Kidney epithelial cell (primary cell): Measurements from ENCODE around the gene UNC45B. TPM values are rescaled to one million over a fixed set of nuclear protein-coding genes. Genes with fewer than 3 reads are reported as not detected.

ENCODE experiments used
- DNase-seq: peaks from one replicate; pipeline ENCODE4 v3.0.0-alpha.2; 2010; ENCODE audit warnings: low read depth
- H3K27me3 ChIP-seq: 2 replicates; pipeline ENCODE4 v1.6.0; 2011; ENCODE audit warnings: low read length; ENCODE audit not compliant: control insufficient read depth, insufficient read depth
- H3K36me3 ChIP-seq: 2 replicates; pipeline ENCODE4 v1.5.1; 2011; ENCODE audit warnings: low read length; ENCODE audit not compliant: control insufficient read depth, insufficient read depth
- H3K4me3 ChIP-seq: 2 replicates; pipeline ENCODE4 v1.5.1; 2011; ENCODE audit warnings: low read depth, mild to moderate bottlenecking, control low read depth, low read length
- total RNA-seq: library from RNA; depleted of rRNA; stranded (reverse); fragments of >200 nt; gene quantifications from 2 replicates; pipeline ENCODE4 v1.2.3, GENCODE V29; 2015
- TF ChIP-seq, protein P1 (sequence below): IDR thresholded peaks from 2 replicates; pipeline ENCODE4 v1.5.1; 2011; ENCODE audit warnings: mild to moderate bottlenecking, moderate library complexity, low read length, control low read depth, inconsistent platforms; ENCODE audit not compliant: insufficient read depth, poor library complexity, severe bottlenecking

Gene UNC45B, protein sequence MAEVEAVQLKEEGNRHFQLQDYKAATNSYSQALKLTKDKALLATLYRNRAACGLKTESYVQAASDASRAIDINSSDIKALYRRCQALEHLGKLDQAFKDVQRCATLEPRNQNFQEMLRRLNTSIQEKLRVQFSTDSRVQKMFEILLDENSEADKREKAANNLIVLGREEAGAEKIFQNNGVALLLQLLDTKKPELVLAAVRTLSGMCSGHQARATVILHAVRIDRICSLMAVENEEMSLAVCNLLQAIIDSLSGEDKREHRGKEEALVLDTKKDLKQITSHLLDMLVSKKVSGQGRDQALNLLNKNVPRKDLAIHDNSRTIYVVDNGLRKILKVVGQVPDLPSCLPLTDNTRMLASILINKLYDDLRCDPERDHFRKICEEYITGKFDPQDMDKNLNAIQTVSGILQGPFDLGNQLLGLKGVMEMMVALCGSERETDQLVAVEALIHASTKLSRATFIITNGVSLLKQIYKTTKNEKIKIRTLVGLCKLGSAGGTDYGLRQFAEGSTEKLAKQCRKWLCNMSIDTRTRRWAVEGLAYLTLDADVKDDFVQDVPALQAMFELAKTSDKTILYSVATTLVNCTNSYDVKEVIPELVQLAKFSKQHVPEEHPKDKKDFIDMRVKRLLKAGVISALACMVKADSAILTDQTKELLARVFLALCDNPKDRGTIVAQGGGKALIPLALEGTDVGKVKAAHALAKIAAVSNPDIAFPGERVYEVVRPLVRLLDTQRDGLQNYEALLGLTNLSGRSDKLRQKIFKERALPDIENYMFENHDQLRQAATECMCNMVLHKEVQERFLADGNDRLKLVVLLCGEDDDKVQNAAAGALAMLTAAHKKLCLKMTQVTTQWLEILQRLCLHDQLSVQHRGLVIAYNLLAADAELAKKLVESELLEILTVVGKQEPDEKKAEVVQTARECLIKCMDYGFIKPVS
- total RNA-seq: not detected in 2 replicates

- DNase-seq: no peak
- TF ChIP-seq, protein P1, sequence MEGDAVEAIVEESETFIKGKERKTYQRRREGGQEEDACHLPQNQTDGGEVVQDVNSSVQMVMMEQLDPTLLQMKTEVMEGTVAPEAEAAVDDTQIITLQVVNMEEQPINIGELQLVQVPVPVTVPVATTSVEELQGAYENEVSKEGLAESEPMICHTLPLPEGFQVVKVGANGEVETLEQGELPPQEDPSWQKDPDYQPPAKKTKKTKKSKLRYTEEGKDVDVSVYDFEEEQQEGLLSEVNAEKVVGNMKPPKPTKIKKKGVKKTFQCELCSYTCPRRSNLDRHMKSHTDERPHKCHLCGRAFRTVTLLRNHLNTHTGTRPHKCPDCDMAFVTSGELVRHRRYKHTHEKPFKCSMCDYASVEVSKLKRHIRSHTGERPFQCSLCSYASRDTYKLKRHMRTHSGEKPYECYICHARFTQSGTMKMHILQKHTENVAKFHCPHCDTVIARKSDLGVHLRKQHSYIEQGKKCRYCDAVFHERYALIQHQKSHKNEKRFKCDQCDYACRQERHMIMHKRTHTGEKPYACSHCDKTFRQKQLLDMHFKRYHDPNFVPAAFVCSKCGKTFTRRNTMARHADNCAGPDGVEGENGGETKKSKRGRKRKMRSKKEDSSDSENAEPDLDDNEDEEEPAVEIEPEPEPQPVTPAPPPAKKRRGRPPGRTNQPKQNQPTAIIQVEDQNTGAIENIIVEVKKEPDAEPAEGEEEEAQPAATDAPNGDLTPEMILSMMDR: no peak
- H3K4me3 ChIP-seq: no peak within 1 kb of the TSS
- peaks cover 4% of the 10 kb centered on the region for H3K27me3 ChIP-seq
- no peaks in the 10 kb centered on the region for H3K36me3 ChIP-seq
Observed at GRCh38 chr17:35147375-35147905, at the start of gene UNC45B. Gene UNC45B, plus strand, starts transcription at chr17:35147817. Its CDS starts 447 bp downstream, at chr17:35148264.

GRCh38 chr17:35099908-35100307 is 47.7 kb upstream of the UNC45B start:
- Histone ChIP-seq H3K4me3 (no peak overlapping the region), H3K27me3 (no peaks in the 10 kb centered on the region), H3K36me3 (no peaks in the 10 kb centered on the region)
- no peak for DNase-seq
- TF ChIP-seq, protein P1: no peak

- Histone ChIP-seq H3K36me3 (no peaks in the 10 kb centered on the region), H3K27me3 (no peaks in the 10 kb centered on the region), H3K4me3 (no peak overlapping the region)
- DNase-seq: no peak
- TF ChIP-seq, protein P1: no peak
Observed at GRCh38 chr17:35101036-35101435, 46.6 kb upstream of the UNC45B start.

DNA sequence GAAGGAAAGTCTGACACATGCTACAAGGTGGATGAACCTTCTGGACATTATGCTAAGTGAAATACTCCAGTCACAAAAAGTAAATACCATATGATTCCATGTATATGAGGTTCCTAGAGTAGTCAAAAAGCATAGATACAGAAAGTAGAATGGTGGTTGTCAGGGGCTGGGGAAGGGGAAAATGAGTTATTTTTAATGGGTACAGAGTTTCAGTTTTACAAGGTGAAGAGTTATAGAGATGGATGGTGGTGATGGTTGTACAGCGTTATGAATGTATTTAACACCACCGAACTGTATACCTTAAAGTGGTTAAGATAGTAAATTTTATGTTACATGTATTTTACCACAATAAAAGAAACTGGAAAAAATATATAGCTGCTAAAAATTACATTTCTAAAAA is 45.9 kb upstream of the UNC45B start:
- Histone ChIP-seq H3K4me3 (no peak overlapping the region), H3K27me3 (no peaks in the 10 kb centered on the region), H3K36me3 (no peaks in the 10 kb centered on the region)
- TF ChIP-seq, protein P1: no peak
- DNase-seq: no peak

- TF ChIP-seq, protein P1: no peak
- Histone ChIP-seq H3K4me3 (no peak overlapping the region), H3K36me3 (no peaks in the 10 kb centered on the region), H3K27me3 (no peaks in the 10 kb centered on the region)
- no peak for DNase-seq
Observed at GRCh38 chr17:35103271-35103670, 44.3 kb upstream of the UNC45B start.
